OCI-LY7 (cell line): Measurements from ENCODE around the gene ARHGAP6.

Experiments
- CTCF ChIP-seq: fragments of 200-600 bp; sonication (generic); conservative IDR thresholded peaks from 2 replicates; pipeline ENCODE4 v1.5.1; 2014; ENCODE audit warnings: mild to moderate bottlenecking, antibody characterized with exemption, low read length, moderate library complexity, mixed read lengths
- EZH2phosphoT487 ChIP-seq: fragments of 200-600 bp; sonication (generic); IDR thresholded peaks from 2 replicates; pipeline ENCODE4 v1.6.1; 2018; ENCODE audit warnings: low read depth, borderline replicate concordance, mild to moderate bottlenecking, mixed run types, antibody characterized with exemption, low read length, moderate library complexity, mixed read lengths

- TF ChIP-seq CTCF, result no peak
- no peak for TF ChIP-seq EZH2phosphoT487
These were observed 266.1 kb downstream of the ARHGAP6 start for GRCh38 chrX:11399489-11400094.
